GM19351 (cell line): ENCODE measurements around the gene LPP.

ENCODE experiments used
- ATAC-seq: cut with Tn5 transposase; IDR thresholded peaks from one replicate; pipeline ENCODE4 v1.9.1; 2021; ENCODE audit warnings: mild to moderate bottlenecking, moderate library complexity; ENCODE audit not compliant: unreplicated experiment

LPP gene

GRCh38 chr3:188135271-188135670 is 18.7 kb upstream of the LPP start:
- no peak for ATAC-seq

GRCh38 chr3:188137051-188137450 is 16.9 kb upstream of the LPP start:
- no peak for ATAC-seq

DNA sequence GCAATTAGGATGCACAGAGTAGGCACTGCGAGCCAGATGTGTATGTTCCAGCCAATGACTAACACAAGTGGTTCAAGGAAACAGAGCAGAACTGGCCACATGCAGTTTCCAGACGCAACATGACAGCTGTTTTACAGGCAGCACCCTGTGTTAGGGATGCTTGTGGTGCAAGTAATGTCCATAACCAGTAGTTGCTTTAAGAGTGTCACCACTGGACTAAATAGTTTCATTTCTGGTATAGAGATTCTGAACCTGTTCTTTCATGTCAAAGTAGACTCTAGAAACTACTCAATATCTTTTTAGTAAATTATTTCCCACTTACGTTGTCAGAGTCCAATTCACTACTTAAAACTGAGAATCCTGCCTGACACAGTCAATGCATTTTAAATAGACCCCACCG is 14.5 kb upstream of the LPP start:
- no peak for ATAC-seq

DNA sequence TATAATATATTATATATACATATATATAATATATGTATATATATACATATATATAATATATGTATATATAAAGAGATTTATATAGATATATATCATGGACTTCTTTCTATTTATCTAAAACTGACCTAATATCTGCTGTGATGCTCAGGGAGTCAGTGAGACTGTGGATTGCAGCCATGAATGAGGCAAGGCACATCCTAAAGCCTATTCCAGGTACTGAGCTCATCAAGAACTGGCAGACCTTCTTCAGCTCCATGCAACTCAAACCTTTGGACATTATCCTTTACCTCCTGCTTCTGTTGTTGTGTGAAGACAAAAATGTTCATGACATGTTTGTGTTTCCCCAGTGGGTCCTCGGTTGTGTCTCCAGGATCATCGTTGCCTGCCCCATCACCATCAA is 7.7 kb upstream of the LPP start:
- no peak for ATAC-seq

- ATAC-seq: no peak
Measured at GRCh38 chr3:188147782-188148181, 6.2 kb upstream of the LPP start.

GRCh38 chr3:188148318-188148717 is 5.6 kb upstream of the LPP start:
- no peak for ATAC-seq

GRCh38 chr3:188149587-188149986 is 4.4 kb upstream of the LPP start:
- no peak for ATAC-seq

- ATAC-seq: no peak
Measured at GRCh38 chr3:188150982-188151381, 3.0 kb upstream of the LPP start.

GRCh38 chr3:188151438-188151837 is 2.5 kb upstream of the LPP start:
- ATAC-seq: no peak

DNA sequence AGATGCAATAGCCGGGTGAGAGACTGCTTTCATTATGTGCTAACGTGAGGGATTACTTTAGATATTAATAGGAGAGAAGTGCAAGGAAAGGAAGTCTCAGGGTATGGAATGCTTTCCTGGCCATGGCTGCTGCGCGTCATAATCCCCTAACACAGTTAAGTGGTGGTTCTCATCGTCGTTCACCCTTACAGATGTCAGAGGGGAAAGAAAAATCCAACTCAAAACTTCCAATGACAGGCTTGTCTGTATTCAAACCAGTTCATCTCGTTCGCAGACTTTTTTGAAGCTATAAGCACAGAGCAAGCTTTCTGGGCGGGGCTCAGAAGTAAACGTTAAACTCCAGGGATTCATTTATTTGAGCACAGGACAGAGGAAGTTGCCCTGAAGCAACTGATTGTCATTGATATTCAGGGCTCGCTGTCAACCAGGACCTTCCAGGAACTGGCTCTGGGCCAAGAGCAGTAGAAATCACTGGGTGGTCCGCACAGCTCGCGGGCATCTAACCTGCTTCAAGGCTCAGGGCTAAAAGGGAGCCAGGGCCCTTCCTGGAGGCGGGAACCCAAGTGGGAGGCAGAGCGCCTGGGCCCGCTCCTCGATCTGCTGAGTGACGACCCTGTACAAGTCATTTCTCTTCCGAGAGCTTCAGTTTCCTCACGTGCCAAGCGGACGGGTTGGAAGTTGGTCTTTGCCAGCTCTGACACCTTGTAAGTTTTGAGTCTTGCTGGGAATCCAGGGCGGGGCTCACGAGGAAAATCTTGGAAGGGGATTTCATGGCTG is 1.1 kb upstream of the LPP start:
- ATAC-seq: no peak

DNA sequence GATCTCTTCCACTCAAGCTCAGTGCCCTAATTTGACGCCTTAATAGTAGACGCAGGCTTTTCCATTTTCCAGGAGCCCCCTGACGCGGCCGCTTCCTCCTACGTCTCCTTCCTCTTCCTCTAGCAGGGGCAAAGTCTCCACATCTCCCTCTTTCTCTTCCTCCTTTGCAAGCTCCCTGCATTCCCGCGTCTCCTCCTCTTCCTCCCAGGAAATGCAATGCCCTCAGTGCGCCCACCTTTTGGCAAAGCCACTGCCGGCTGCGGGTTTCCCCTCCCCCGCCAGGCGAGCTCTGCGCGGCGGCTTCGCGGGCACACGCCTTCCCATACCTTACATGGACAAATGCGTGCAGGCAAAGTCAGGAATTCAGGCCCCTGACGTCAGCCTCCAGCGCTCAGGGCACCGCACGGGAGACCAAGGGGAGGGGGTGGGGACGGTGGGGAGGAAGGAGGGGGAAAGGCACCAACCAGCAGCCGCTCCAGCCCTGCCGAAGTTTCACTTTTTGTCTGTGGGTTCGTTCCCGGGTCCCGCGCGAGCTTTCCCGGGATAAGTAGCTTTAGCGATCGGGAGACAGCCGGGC is 432 bp upstream of the LPP start:
- no peak for ATAC-seq

- no peak for ATAC-seq
Measured at GRCh38 chr3:188154809-188155574, 1.0 kb downstream of the LPP start.

GRCh38 chr3:188156056-188156455 is 2.1 kb downstream of the LPP start:
- ATAC-seq: no peak

DNA sequence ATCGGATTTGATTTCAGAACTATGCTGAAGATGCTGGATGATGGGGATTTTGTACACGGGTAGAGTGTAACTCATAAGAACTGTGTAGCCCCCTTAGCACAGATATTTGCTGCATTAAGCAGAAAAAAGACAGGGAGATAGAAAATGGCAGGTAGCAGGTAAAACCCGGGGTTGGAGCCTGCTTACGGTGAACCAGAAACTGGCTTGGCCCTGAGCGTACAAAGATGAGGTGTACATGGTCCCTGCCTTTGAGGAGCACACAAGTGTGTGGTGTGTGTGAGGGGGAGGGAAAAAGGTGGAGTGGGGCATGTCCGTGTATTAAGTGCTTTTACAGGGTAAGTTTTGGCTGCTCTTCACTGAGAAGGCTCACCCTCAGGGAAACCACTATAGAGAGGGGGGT is 3.5 kb downstream of the LPP start:
- ATAC-seq: no peak

DNA sequence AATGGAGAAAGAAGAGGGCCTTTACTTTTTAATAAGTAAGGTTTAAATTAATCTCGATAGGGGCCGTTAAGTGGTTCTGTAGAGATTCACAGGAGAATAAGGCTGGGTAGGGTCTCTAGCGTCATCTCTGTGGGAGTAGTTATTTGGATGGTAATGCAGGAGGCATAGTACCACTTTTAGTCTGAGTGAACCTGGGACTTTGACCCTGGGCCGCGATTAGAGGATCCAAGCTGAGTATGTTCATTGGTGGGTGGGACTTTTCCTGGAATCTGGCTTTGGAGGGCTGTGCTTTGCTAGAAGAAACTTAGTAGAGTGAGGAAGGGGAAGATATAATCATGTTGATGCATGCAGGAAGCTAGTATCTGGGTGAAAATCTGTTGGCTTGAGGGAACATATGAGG is 4.0 kb downstream of the LPP start:
- ATAC-seq: no peak

- ATAC-seq: no peak
Measured at GRCh38 chr3:188158731-188159310, 4.9 kb downstream of the LPP start.

- ATAC-seq: no peak
Measured at GRCh38 chr3:188160751-188161150, 6.8 kb downstream of the LPP start.

DNA sequence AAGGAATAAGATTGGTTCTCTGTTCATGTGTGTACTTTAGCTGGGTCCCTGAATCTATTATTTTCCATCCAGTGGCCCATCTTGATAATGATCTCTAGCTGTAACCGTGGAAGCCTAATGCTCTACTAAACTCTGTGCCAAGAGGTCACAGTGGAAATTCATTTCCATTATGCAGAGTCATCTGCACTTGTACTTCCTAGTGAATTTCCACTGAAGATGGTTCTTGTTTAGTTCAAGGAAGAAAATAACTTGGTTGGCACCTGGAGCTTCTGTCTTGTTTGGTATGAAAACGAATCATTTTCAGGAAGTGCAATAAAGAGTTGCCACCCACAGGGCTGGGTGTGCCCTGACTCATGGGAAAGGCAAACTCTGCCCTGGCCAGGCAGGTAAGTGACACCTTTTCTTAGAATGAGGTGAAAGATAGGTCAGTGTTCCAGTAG is 10.3 kb downstream of the LPP start:
- ATAC-seq: no peak

- no peak for ATAC-seq
Measured at GRCh38 chr3:188165596-188165995, 11.6 kb downstream of the LPP start.

- no peak for ATAC-seq
Measured at GRCh38 chr3:188166441-188166840, 12.5 kb downstream of the LPP start.

- no peak for ATAC-seq
Measured at GRCh38 chr3:188168186-188168585, 14.2 kb downstream of the LPP start.

- no peak for ATAC-seq
Measured at GRCh38 chr3:188168648-188169047, 14.7 kb downstream of the LPP start.
